T-cell (primary cell): ENCODE results near the gene ZDHHC14. TPM values are rescaled to one million over a fixed set of nuclear protein-coding genes. Genes with fewer than 3 reads are reported as not detected.
A peak's percentile ranks its signal among the peaks of the same experiment; 100 is the strongest.

Experiments
- ATAC-seq, 4 experiments: fragments of 200-7000 bp in 3 of 4; fragments of 150-1000 bp in 1 of 4; cut with Tn5 transposase; replicated peaks in 1 of 4; 1 replicate in 3 of 4; 2 replicates in 1 of 4; pipeline ENCODE4 v1.10.0; 2021; ENCODE audit warnings: moderate library complexity in 3 of 4, mild to moderate bottlenecking in 2 of 4, moderate number of reproducible peaks in 1 of 4
- CTCF ChIA-PET, 2 donors: fragments of 300-600 bp; sonication (Branson Sonifier 250); formaldehyde crosslinking; loops; one replicate each; lab custom pipeline; 2022; ENCODE audit warnings: antibody characterized with exemption in 2 of 2; lab: Charles Lee
- POLR2A ChIA-PET, 2 donors: fragments of 300-600 bp; sonication (Branson Sonifier 250); formaldehyde crosslinking; loops; one replicate each; lab custom pipeline; 2022; ENCODE audit warnings: antibody characterized with exemption in 2 of 2; lab: Charles Lee
- DNase-seq, 35 experiments: peaks; one replicate each; pipeline versions ENCODE4 v3.0.0 to v3.0.0-alpha.2; 2013 to 2023
- H3K27ac ChIP-seq: one replicate; pipeline ENCODE4 v1.5.1; 2013; ENCODE audit warnings: low read length
- H3K27me3 ChIP-seq, 2 experiments: replicated peaks in 1 of 2; 1 replicate in 1 of 2; 2 replicates in 1 of 2; pipeline versions ENCODE4 v1.6.1 to v1.7.0; 2013; ENCODE audit warnings: low read length in 1 of 2, mixed read lengths in 1 of 2; ENCODE audit not compliant: control insufficient read depth in 2 of 2, insufficient read depth in 2 of 2; ENCODE audit errors: extremely low read depth in 1 of 2
- H3K36me3 ChIP-seq, 2 donors: 1 replicate in 1 of 2; 2 replicates in 1 of 2; pipeline versions ENCODE4 v1.6.1 to v1.7.0; 2013; ENCODE audit warnings: low read length in 1 of 2; ENCODE audit not compliant: control insufficient read depth in 2 of 2, insufficient read depth in 1 of 2; ENCODE audit errors: extremely low read depth in 1 of 2
- H3K4me1 ChIP-seq, 2 experiments: 1 replicate in 1 of 2; 2 replicates in 1 of 2; pipeline versions ENCODE4 v1.6.1 to v1.7.0; 2013; ENCODE audit warnings: low read length in 2 of 2, mixed read lengths in 1 of 2; ENCODE audit not compliant: insufficient read depth in 2 of 2, control insufficient read depth in 1 of 2; ENCODE audit errors: extremely low read depth in 1 of 2
- H3K4me3 ChIP-seq, 2 donors: 1 replicate in 1 of 2; 2 replicates in 1 of 2; pipeline versions ENCODE4 v1.5.1 to v1.7.0; 2013; ENCODE audit warnings: mild to moderate bottlenecking in 2 of 2, low read length in 1 of 2, moderate library complexity in 1 of 2; ENCODE audit not compliant: control insufficient read depth in 1 of 2; ENCODE audit errors: extremely low read depth in 1 of 2
- H3K9me3 ChIP-seq: 2 replicates; pipeline ENCODE4 v1.7.0; 2013
- H3K27ac Mint-ChIP-seq, 2 donors: one replicate each; pipeline ENCODE4 v1.8.0; 2020 to 2021; ENCODE audit warnings: mild to moderate bottlenecking in 2 of 2, mixed read lengths in 2 of 2
- H3K27me3 Mint-ChIP-seq, 2 donors: one replicate each; pipeline ENCODE4 v1.8.0; 2021 to 2022; ENCODE audit warnings: mixed read lengths in 2 of 2
- H3K36me3 Mint-ChIP-seq: one replicate; pipeline ENCODE4 v1.8.0; 2021; ENCODE audit warnings: mixed read lengths
- H3K4me1 Mint-ChIP-seq, 3 donors: one replicate each; pipeline ENCODE4 v1.8.0; 2020 to 2022; ENCODE audit warnings: mixed read lengths in 3 of 3, mild to moderate bottlenecking in 1 of 3
- H3K4me3 Mint-ChIP-seq, 3 donors: one replicate each; pipeline ENCODE4 v1.8.0; 2020 to 2022; ENCODE audit warnings: mild to moderate bottlenecking in 3 of 3, mixed read lengths in 3 of 3, moderate library complexity in 3 of 3
- H3K9me3 Mint-ChIP-seq, 3 donors: one replicate each; pipeline ENCODE4 v1.8.0; 2020 to 2022; ENCODE audit warnings: mixed read lengths in 3 of 3
- whole genome bisulfite sequencing: methylation state at CpG from one replicate; pipeline ENCODE4 v1.1.5; 2013; ENCODE audit warnings: missing lambda C conversion rate; ENCODE audit not compliant: insufficient coverage; 5-methylcytosine and 5-hydroxymethylcytosine counted together
- total RNA-seq, 35 experiments: library from RNA in 6 of 35; stranded (reverse) in 6 of 35; fragments of 120-200 nt in 1 of 35; gene quantifications; one replicate each; pipeline versions ENCODE4 v1.2.1 to v1.2.4 and lab custom pipeline; 2013 to 2026

Gene ZDHHC14
- total RNA-seq, 5 donors from 2014 or later (not counting 1 experiment from before 2014, with no cell fraction given), result 2.1 to 3.7 (median 2.6) TPM

DNA sequence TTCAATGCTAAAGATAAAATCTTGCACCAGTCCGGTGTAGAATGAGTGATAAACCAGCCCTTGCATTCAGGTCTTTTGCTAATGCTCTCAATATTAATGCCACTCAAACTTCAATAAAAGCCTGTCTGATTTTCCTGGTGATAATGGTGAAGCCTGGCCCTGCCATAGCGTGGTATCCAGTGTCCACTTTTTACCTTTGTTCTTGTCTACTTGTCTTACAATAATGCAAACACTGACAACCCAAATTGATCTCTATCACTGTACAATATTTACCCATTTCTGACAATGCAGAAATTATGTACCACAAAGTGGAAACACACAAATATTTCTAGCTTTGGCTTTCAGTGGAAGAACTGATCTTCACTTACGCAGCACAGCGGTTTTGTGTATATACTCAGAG is 189.1 kb downstream of the ZDHHC14 start:
- no peak for ATAC-seq
- ChIA-PET CTCF (interaction anchor here in 1 of 2 donors (0.6 kb wide), 1 partner anchor 15 kb away, joined by 5 read pairs; no protein-coding TSS in a partner anchor), POLR2A (interaction anchor here in 1 of 2 donors (0.6 kb wide), 1 partner anchor 1673 kb away, joined by 3 read pairs; no protein-coding TSS in a partner anchor)
- H3K27ac ChIP-seq, result no peak overlapping the region
- no peak for DNase-seq
- Mint-ChIP-seq H3K9me3 (no peaks in the 10 kb centered on the region), H3K4me3 (peak overlapping the region in 1 of 3 donors; percentile 67), H3K27me3 (no peaks in the 10 kb centered on the region), H3K27ac (no peak overlapping the region), H3K4me1 (peaks cover 23 to 39% (median 24%) of the 10 kb centered on the region in 3 donors), H3K36me3 (no peaks in the 10 kb centered on the region)
- no peak overlapping the region for H3K4me3 ChIP-seq
- H3K9me3 ChIP-seq, result no peaks in the 10 kb centered on the region
- peaks cover 0 to 3% of the 10 kb centered on the region in 2 experiments for H3K27me3 ChIP-seq
- no peaks in the 10 kb centered on the region for H3K36me3 ChIP-seq
- H3K4me1 ChIP-seq, result peaks cover 8 to 22% of the 10 kb centered on the region in 2 experiments
- WGBS, result 56% methylated on average over 3 of the region's 4 CpGs

DNA sequence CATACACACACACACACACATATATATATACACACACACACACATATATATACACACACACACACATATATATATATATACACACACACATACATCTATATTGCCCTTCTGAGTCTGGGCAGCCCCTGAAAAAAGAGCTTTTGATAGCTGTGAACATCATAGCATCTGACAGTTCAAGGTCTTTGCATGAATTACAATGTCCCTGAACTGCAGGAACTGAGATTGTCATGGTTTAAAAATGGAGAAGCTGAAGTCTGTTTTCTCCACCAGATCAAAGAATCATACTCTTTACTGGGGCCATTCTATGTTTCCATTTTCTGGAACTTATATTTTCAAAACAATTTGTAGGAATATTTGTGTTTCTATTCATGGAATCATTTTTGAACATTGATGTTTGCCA is 189.8 kb downstream of the ZDHHC14 start:
- Histone ChIP-seq H3K4me3 (no peak overlapping the region), H3K27ac (no peak overlapping the region), H3K4me1 (peaks cover 8 to 22% of the 10 kb centered on the region in 2 experiments), H3K36me3 (no peaks in the 10 kb centered on the region), H3K9me3 (no peaks in the 10 kb centered on the region), H3K27me3 (peaks cover 0 to 3% of the 10 kb centered on the region in 2 experiments)
- no peaks in the 10 kb centered on the region for H3K9me3 Mint-ChIP-seq
- peaks cover 4% of the 10 kb centered on the region for H3K36me3 Mint-ChIP-seq
- ChIA-PET CTCF (no interaction called here), POLR2A (interaction anchor here in 1 of 2 donors (0.6 kb wide), 1 partner anchor 1674 kb away, joined by 3 read pairs; no protein-coding TSS in a partner anchor)
- H3K27me3 Mint-ChIP-seq, result no peaks in the 10 kb centered on the region
- ATAC-seq (no peak), DNase-seq (no peak)
- H3K27ac Mint-ChIP-seq, result no peak overlapping the region
- H3K4me3 Mint-ChIP-seq, result no peak overlapping the region
- peaks cover 23 to 39% (median 24%) of the 10 kb centered on the region in 3 donors for H3K4me1 Mint-ChIP-seq

DNA sequence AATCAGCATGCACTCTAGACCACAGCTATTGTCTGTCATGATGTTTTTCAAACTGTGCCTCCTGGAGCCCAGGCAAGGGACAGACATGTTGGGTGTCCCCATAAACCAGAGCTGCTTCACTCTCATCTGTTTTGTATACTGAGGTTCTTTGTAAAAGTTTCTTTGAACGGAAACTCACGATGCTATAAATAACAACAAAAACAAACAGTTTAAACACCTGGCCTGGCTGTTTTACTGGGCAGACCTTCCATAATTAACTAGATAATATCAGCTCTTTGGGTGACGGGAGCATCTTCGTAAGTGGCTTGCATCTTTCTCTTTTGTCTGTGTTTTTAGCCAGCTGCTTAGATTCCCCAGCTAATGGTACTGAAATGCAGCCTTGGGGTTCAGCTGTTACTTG is 190.3 kb downstream of the ZDHHC14 start:
- peaks cover 8 to 22% of the 10 kb centered on the region in 2 experiments for H3K4me1 ChIP-seq
- H3K27me3 Mint-ChIP-seq, result no peaks in the 10 kb centered on the region
- 80% methylated on average over 2 of the region's 4 CpGs for WGBS
- ChIA-PET CTCF (no interaction called here), POLR2A (interaction anchor here in 1 of 2 donors (0.7 kb wide), 1 partner anchor 70 kb away, joined by 6 read pairs; no protein-coding TSS in a partner anchor)
- no peaks in the 10 kb centered on the region for H3K9me3 ChIP-seq
- H3K9me3 Mint-ChIP-seq, result no peaks in the 10 kb centered on the region
- H3K27ac ChIP-seq, result no peak overlapping the region
- no peak overlapping the region for H3K4me3 ChIP-seq
- no peaks in the 10 kb centered on the region for H3K36me3 ChIP-seq
- H3K4me1 Mint-ChIP-seq, result peaks cover 23 to 39% (median 24%) of the 10 kb centered on the region in 3 donors
- H3K27ac Mint-ChIP-seq, result no peak overlapping the region
- peaks cover 4% of the 10 kb centered on the region for H3K36me3 Mint-ChIP-seq
- peaks cover 0 to 3% of the 10 kb centered on the region in 2 experiments for H3K27me3 ChIP-seq
- DNase-seq (no peak), ATAC-seq (no peak)
- no peak overlapping the region for H3K4me3 Mint-ChIP-seq

DNA sequence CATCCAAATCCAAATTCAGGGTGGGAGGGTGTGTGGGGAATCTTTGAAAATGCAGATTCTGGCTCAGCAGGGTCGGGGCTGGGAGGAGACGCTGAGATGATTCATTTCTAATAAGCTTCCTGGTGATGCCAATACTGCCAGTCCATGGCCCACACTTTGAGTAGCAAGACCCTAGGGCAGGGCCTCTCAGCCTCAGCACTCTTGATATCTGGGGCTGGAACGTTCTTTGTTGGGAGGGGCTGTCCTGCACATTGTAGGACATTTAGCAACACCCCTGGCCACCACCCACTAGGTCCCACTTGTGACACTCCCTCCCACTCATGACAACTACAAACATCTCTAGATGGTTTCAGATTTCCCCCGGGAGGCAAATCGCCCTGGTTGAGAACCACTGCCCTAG is 191.0 kb downstream of the ZDHHC14 start:
- CTCF ChIA-PET, result interaction anchor here in 1 of 2 donors (0.5 kb wide), 1 partner anchor 201 kb away, joined by 3 read pairs; no protein-coding TSS in a partner anchor

DNA sequence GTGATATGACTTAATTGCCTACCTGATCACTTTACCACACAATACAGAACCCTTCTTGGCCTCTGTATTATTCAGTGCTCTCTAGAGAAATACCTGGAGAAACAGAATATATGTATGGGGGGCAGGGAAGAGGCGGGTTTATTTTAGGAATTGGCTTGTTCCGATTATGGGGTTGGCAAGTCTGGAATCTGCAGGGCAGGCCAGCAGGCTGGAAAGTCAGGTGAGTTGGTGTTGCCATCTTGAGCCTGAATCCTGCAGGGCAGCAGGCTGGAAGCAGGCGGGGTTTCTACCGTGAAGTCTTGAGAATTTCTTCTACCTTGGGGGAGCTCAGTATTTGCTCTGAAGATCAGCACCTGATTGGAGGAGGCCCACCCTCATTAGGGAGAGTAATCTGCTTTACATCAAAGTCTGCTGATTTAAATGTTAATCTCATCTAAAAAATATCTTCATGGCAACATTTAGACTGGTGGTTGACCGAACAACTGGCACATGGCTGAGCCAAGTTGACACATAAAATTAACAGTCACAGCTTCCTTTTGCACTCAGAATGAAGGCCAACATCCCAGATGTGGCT is 193.9 kb downstream of the ZDHHC14 start:
- ChIA-PET CTCF (no interaction called here), POLR2A (no interaction called here)
- no peak overlapping the region for H3K4me3 Mint-ChIP-seq
- H3K27me3 Mint-ChIP-seq, result no peaks in the 10 kb centered on the region
- no peak for DNase-seq
- H3K4me3 ChIP-seq, result no peak overlapping the region
- H3K36me3 Mint-ChIP-seq, result peaks cover 8% of the 10 kb centered on the region
- no peaks in the 10 kb centered on the region for H3K9me3 ChIP-seq
- peaks cover 0 to 3% of the 10 kb centered on the region in 2 experiments for H3K27me3 ChIP-seq
- no peak overlapping the region for H3K27ac ChIP-seq
- peaks cover 7 to 16% of the 10 kb centered on the region in 2 experiments for H3K4me1 ChIP-seq
- peaks cover 11 to 21% (median 19%) of the 10 kb centered on the region in 3 donors for H3K4me1 Mint-ChIP-seq
- peaks cover 0 to 12% (median 0%) of the 10 kb centered on the region in 3 donors for H3K9me3 Mint-ChIP-seq
- H3K27ac Mint-ChIP-seq, result no peak overlapping the region
- H3K36me3 ChIP-seq, result no peaks in the 10 kb centered on the region
- ATAC-seq, result no peak
- 95% methylated on average over 3 of the region's 5 CpGs for WGBS

More for the DNA sequence above, 191.0 kb downstream of the ZDHHC14 start:
- ATAC-seq (no peak), DNase-seq (no peak)
- WGBS, result 100% methylated on average over 2 of the region's 5 CpGs
- H3K4me3 Mint-ChIP-seq, result no peak overlapping the region
- Histone ChIP-seq H3K9me3 (no peaks in the 10 kb centered on the region), H3K27me3 (peaks cover 0 to 3% of the 10 kb centered on the region in 2 experiments), H3K27ac (no peak overlapping the region), H3K4me1 (peaks cover 8 to 22% of the 10 kb centered on the region in 2 experiments), H3K4me3 (no peak overlapping the region), H3K36me3 (no peaks in the 10 kb centered on the region)
- no peaks in the 10 kb centered on the region for H3K9me3 Mint-ChIP-seq
- H3K27ac Mint-ChIP-seq, result no peak overlapping the region
- peaks cover 23 to 39% (median 24%) of the 10 kb centered on the region in 3 donors for H3K4me1 Mint-ChIP-seq
- H3K27me3 Mint-ChIP-seq, result no peaks in the 10 kb centered on the region
- H3K36me3 Mint-ChIP-seq, result peaks cover 4% of the 10 kb centered on the region
- POLR2A ChIA-PET, result no interaction called here

DNA sequence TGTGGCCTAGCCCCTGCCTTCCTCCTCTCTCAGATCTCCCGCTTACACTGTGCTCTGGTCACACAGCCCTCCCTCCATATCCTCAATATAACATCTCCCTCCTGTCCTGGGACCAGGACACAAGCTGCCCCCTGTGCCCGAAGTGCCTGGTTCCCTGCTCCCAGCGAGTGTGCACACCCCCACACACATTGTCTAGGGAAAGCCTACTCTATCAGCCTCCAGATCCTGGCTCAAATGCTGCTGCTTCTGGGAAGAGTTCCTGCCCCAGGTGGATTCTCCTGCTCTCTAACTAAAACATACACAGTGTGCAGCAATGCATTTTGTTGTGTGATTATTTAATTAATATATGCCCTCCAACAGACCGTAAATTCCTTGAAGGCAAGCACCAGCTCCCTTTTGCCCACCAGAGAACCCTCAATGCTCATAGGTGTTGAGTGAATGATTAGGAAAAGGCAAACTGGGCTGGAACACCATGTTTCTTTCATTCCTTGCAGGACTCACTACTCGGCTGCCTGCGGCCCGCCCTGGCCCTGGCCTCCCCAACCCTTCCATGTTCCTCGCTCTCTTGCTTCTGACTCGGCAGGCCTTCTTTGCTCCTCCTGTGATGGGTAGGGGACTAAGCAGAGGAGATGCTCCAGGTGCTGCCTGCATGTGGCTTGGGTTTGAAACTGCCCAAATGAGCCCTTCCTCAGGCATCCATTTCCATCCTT is 194.6 kb downstream of the ZDHHC14 start:
- CTCF ChIA-PET, result no interaction called here
- H3K27ac ChIP-seq, result no peak overlapping the region
- peaks cover 0 to 3% of the 10 kb centered on the region in 2 experiments for H3K27me3 ChIP-seq
- peaks cover 6 to 15% (median 13%) of the 10 kb centered on the region in 3 donors for H3K4me1 Mint-ChIP-seq
- H3K4me3 Mint-ChIP-seq, result no peak overlapping the region
- WGBS, result 74% methylated on average over 3 of the region's 9 CpGs
- no peak overlapping the region for H3K27ac Mint-ChIP-seq
- H3K4me3 ChIP-seq, result no peak overlapping the region
- POLR2A ChIA-PET, result no interaction called here
- ATAC-seq (no peak), DNase-seq (no peak)
- H3K9me3 Mint-ChIP-seq, result peaks cover 0 to 12% (median 0%) of the 10 kb centered on the region in 3 donors
- H3K36me3 ChIP-seq, result no peaks in the 10 kb centered on the region
- peaks cover 8% of the 10 kb centered on the region for H3K36me3 Mint-ChIP-seq
- peaks cover 2 to 10% of the 10 kb centered on the region in 2 experiments for H3K4me1 ChIP-seq
- no peaks in the 10 kb centered on the region for H3K27me3 Mint-ChIP-seq
- no peaks in the 10 kb centered on the region for H3K9me3 ChIP-seq
